HepG2 (cell line): ENCODE results near the gene TBC1D14. TPM values are rescaled to one million over a fixed set of nuclear protein-coding genes. Genes with fewer than 3 reads are reported as not detected.

Source experiments
- AKAP8 ChIP-seq: sonication (generic); formaldehyde crosslinking; IDR thresholded peaks from 2 replicates; pipeline ENCODE4 v1.5.1; 2020; ENCODE audit warnings: mild to moderate bottlenecking, missing genetic modification reagents
- ATM ChIP-seq: fragments of 450-650 bp; IDR thresholded peaks from 2 replicates; pipeline ENCODE4 v1.7.1; 2017; ENCODE audit warnings: mild to moderate bottlenecking, borderline replicate concordance
- CENPBD1 ChIP-seq: sonication (generic); formaldehyde crosslinking; IDR thresholded peaks from 2 replicates; pipeline ENCODE4 v1.8.0; 2022; ENCODE audit warnings: missing genetic modification reagents, low read depth, mild to moderate bottlenecking, borderline replicate concordance
- CENPT ChIP-seq: sonication (generic); formaldehyde crosslinking; IDR thresholded peaks from 2 replicates; pipeline ENCODE4 v1.8.0; 2022; ENCODE audit warnings: low read depth, mild to moderate bottlenecking, moderate library complexity, missing genetic modification reagents
- FOXO4 ChIP-seq: sonication (generic); formaldehyde crosslinking; conservative IDR thresholded peaks from 2 replicates; pipeline ENCODE4 v1.8.1; 2023; ENCODE audit warnings: missing genetic modification reagents
- MTF2 ChIP-seq: sonication (generic); formaldehyde crosslinking; IDR thresholded peaks from 2 replicates; pipeline ENCODE4 v1.5.0; 2020; ENCODE audit warnings: missing genetic modification reagents, borderline replicate concordance
- MYNN ChIP-seq: sonication (generic); formaldehyde crosslinking; IDR thresholded peaks from 2 replicates; pipeline ENCODE4 v1.4.0; 2020; ENCODE audit warnings: mild to moderate bottlenecking, low read depth, missing genetic modification reagents
- NCOR1 ChIP-seq: fragments of 200-600 bp; sonication (generic); IDR thresholded peaks from 2 replicates; pipeline ENCODE4 v1.7.0; 2017; ENCODE audit warnings: antibody characterized with exemption, low read length, borderline replicate concordance
- NFIC ChIP-seq: IDR thresholded peaks from 2 replicates; pipeline ENCODE4 v1.6.1; 2012; ENCODE audit warnings: mild to moderate bottlenecking, low read length, inconsistent platforms
- NONO ChIP-seq, 2 experiments: fragments of 450-650 bp in 1 of 2; sonication (generic) in 1 of 2; formaldehyde crosslinking in 1 of 2; IDR thresholded peaks in 1 of 2; conservative IDR thresholded peaks in 1 of 2; 2 replicates each; pipeline versions ENCODE4 v1.6.1 to v1.8.0; 2017 to 2022; ENCODE audit warnings: mild to moderate bottlenecking in 1 of 2, missing genetic modification reagents in 1 of 2, moderate library complexity in 1 of 2
- NR2C2 ChIP-seq: sonication (generic); formaldehyde crosslinking; IDR thresholded peaks from 2 replicates; pipeline ENCODE4 v1.4.0; 2020; ENCODE audit warnings: missing genetic modification reagents, mild to moderate bottlenecking, moderate library complexity, borderline replicate concordance
- SIN3A ChIP-seq: IDR thresholded peaks from 2 replicates; pipeline ENCODE4 v1.6.1; 2011; ENCODE audit warnings: low read depth, mild to moderate bottlenecking, control low read depth, low read length, borderline replicate concordance
- SMAD3 ChIP-seq: sonication (generic); formaldehyde crosslinking; IDR thresholded peaks from 2 replicates; pipeline ENCODE4 v1.4.0; 2020; ENCODE audit warnings: missing genetic modification reagents
- TCF12 ChIP-seq, 2 experiments: fragments of 450-650 bp in 1 of 2; sonication (generic) in 1 of 2; formaldehyde crosslinking in 1 of 2; IDR thresholded peaks; 2 replicates each; pipeline versions ENCODE4 v1.6.1 to v1.8.0; 2017 to 2022; ENCODE audit warnings: antibody characterized with exemption in 1 of 2, mild to moderate bottlenecking in 1 of 2, missing genetic modification reagents in 1 of 2, moderate library complexity in 1 of 2
- TRIM24 ChIP-seq: sonication (generic); formaldehyde crosslinking; IDR thresholded peaks from 2 replicates; pipeline ENCODE4 v1.8.0; 2022; ENCODE audit warnings: mild to moderate bottlenecking, missing genetic modification reagents
- U2AF2 ChIP-seq: fragments of 200-400 bp; formaldehyde crosslinking; IDR thresholded peaks from 2 replicates; pipeline ENCODE4 v1.6.1; 2017; ENCODE audit warnings: low read depth, mild to moderate bottlenecking, low read length
- ZBTB14 ChIP-seq: sonication (generic); formaldehyde crosslinking; IDR thresholded peaks from 2 replicates; pipeline ENCODE4 v1.4.0; 2020; ENCODE audit warnings: missing genetic modification reagents
- ZBTB26 ChIP-seq: IDR thresholded peaks from 2 replicates; pipeline ENCODE4 v1.6.1; 2016; ENCODE audit warnings: missing compliant biosample characterization, missing genetic modification reagents, borderline replicate concordance
- ZBTB38 ChIP-seq: sonication (generic); formaldehyde crosslinking; IDR thresholded peaks from 2 replicates; pipeline ENCODE4 v1.5.1; 2020; ENCODE audit warnings: mild to moderate bottlenecking, missing genetic modification reagents
- ZNF337 ChIP-seq: sonication (generic); formaldehyde crosslinking; IDR thresholded peaks from 2 replicates; pipeline ENCODE4 v1.5.1; 2020; ENCODE audit warnings: missing genetic modification reagents, low read depth, mild to moderate bottlenecking, borderline replicate concordance
- ZNF354B ChIP-seq: sonication (generic); formaldehyde crosslinking; IDR thresholded peaks from 2 replicates; pipeline ENCODE4 v1.8.0; 2022; ENCODE audit warnings: mild to moderate bottlenecking, missing genetic modification reagents
- ZNF543 ChIP-seq: sonication (generic); formaldehyde crosslinking; IDR thresholded peaks from 2 replicates; pipeline ENCODE4 v1.4.0; 2020; ENCODE audit warnings: mild to moderate bottlenecking, missing genetic modification reagents
- ZNF691 ChIP-seq: sonication (generic); formaldehyde crosslinking; IDR thresholded peaks from 2 replicates; pipeline ENCODE4 v1.4.0; 2020; ENCODE audit warnings: missing genetic modification reagents, low read depth, mild to moderate bottlenecking, borderline replicate concordance
- ZNF788 ChIP-seq: sonication (generic); formaldehyde crosslinking; IDR thresholded peaks from 2 replicates; pipeline ENCODE4 v1.5.0; 2020; ENCODE audit warnings: mild to moderate bottlenecking, missing genetic modification reagents, borderline replicate concordance
- polyA plus RNA-seq, 8 experiments: library from polyadenylated mRNA; depleted of rRNA in 3 of 8; stranded (reverse) in 7 of 8; unstranded in 1 of 8; fragments of >200 nt; fragmentation: Illumina TruSeq in 4 of 8; extraction: Trizol in 4 of 8; gene quantifications; 2 replicates each; pipeline versions ENCODE4 v1.2.1 to v1.2.3, GENCODE V29; 2011 to 2016; ENCODE audit warnings: low read depth in 4 of 8, missing spikeins in 1 of 8, mixed read lengths in 1 of 8; ENCODE audit not compliant: insufficient read depth in 1 of 8
- total RNA-seq, 5 experiments: library from RNA; depleted of rRNA; stranded (reverse); fragments of >200 nt; fragmentation: Illumina TruSeq; extraction: Trizol; gene quantifications; 2 replicates each; pipeline ENCODE4 v1.2.3, GENCODE V29; 2016; ENCODE audit warnings: low read depth in 1 of 5

Gene TBC1D14
- total and polyA plus RNA-seq, 2 of the 13 experiments (the other 11 are each of a cell fraction or from before 2014, with no cell fraction given) = 29.5 to 46.5 TPM

GRCh38 chr4:7070729-7071511 is 161.3 kb downstream of the TBC1D14 start (continued):
- TF ChIP-seq ZBTB14 (CRISPR knock-in tag) = no peak
- peak; percentile 60; the same call in 1 of the 2 replicates for TF ChIP-seq SMAD3 (CRISPR knock-in tag)
- no peak for TF ChIP-seq U2AF2
- peak; percentile 29; the same call in 1 of the 2 replicates for TF ChIP-seq ZBTB38 (CRISPR knock-in tag)
- TF ChIP-seq TRIM24 (CRISPR knock-in tag) = no peak
- TF ChIP-seq CENPBD1 (CRISPR knock-in tag) = no peak
- TF ChIP-seq NR2C2 (CRISPR knock-in tag) = peak; percentile 28; the same call in 1 of the 2 replicates
- TF ChIP-seq AKAP8 (CRISPR knock-in tag) = no peak
- TF ChIP-seq TCF12 (IDR thresholded peaks at IDR 0.05) = no peak
- TF ChIP-seq TCF12 (CRISPR knock-in tag; IDR thresholded peaks at IDR 0.05) = no peak
- no peak for TF ChIP-seq ZNF691
- TF ChIP-seq MTF2 (CRISPR knock-in tag) = no peak
- TF ChIP-seq ZNF788 (CRISPR knock-in tag) = peak; percentile 46; the same call in 1 of the 2 replicates
- TF ChIP-seq ZNF543 = no peak
- TF ChIP-seq NFIC = no peak
- no peak for TF ChIP-seq FOXO4
- no peak for TF ChIP-seq ZNF337 (CRISPR knock-in tag)
- TF ChIP-seq ZNF354B (CRISPR knock-in tag) = no peak
- TF ChIP-seq MYNN (CRISPR knock-in tag) = no peak
- no peak for TF ChIP-seq SIN3A
- no peak for TF ChIP-seq NONO (IDR thresholded peaks at IDR 0.05)
- TF ChIP-seq NONO (CRISPR knock-in tag; conservative IDR thresholded peaks at IDR 0.05) = no peak
- no peak for TF ChIP-seq CENPT
- no peak for TF ChIP-seq ZBTB26 (CRISPR knock-in tag)
- TF ChIP-seq ATM = no peak
- no peak for TF ChIP-seq NCOR1
